ENCODE measurements around the gene CDH13. TPM values are rescaled to one million over a fixed set of nuclear protein-coding genes. Genes with fewer than 3 reads are reported as not detected.

The CDH13 gene
- total RNA-seq, 4 donors from 2014 or later = 5.8 to 36.7 (median 20.4) TPM

GRCh38 chr16:83804366-83804765 lies 1177.6 kb downstream of the CDH13 start:
- Histone ChIP-seq H3K4me3 (no peak overlapping the region), H3K27ac (no peak overlapping the region), H3K36me3 (no peaks in the 10 kb centered on the region), H3K4me1 (peaks cover 9 to 12% of the 10 kb centered on the region in 2 donors), H3K27me3 (no peaks in the 10 kb centered on the region), H3K9me3 (no peaks in the 10 kb centered on the region)
- no peak for DNase-seq
- intact Hi-C loops (cut with DNase I; ENCODE audit: low total_unique reads) (no loop called here), in situ Hi-C loops (cut with MboI; ENCODE audit: low sequenced_read_pairs in 4 of 4) (loop anchor here in 2 of 4 donors (25.0 kb wide), 2 partner anchors 158 to 383 kb away; partner anchors contain the start of genes ADAD2 (in 1 of the 2), NECAB2 (in 1 of the 2), OSGIN1 (in 1 of the 2) and TAF1C (in 1 of the 2))
- no peak for ATAC-seq
- TF ChIP-seq CTCF (IDR thresholded peaks at IDR 0.05 in 4 of 5, conservative IDR thresholded peaks at IDR 0.05 in 1 of 5) (no peak), POLR2A (IDR thresholded peaks at IDR 0.05) (no peak)

- Histone ChIP-seq H3K27me3 (no peaks in the 10 kb centered on the region), H3K36me3 (peaks cover 0 to 12% of the 10 kb centered on the region in 2 donors), H3K27ac (no peak overlapping the region), H3K9me3 (no peaks in the 10 kb centered on the region), H3K4me3 (no peak overlapping the region), H3K4me1 (peaks cover 13 to 16% of the 10 kb centered on the region in 2 donors)
- no peak for ATAC-seq
- in situ Hi-C loops (cut with MboI; ENCODE audit: low sequenced_read_pairs in 4 of 4) (loop anchor here in 2 of 4 donors (25.0 kb wide), 2 partner anchors 156 to 381 kb away; partner anchors contain the start of genes ADAD2 (in 1 of the 2), NECAB2 (in 1 of the 2), OSGIN1 (in 1 of the 2) and TAF1C (in 1 of the 2)), intact Hi-C loops (cut with DNase I; ENCODE audit: low total_unique reads) (loop anchor here (5.0 kb wide), 2 partner anchors 119 to 341 kb away; partner anchors contain the start of genes DNAAF1 and HSDL1)
- DNase-seq = no peak
- TF ChIP-seq CTCF (IDR thresholded peaks at IDR 0.05 in 4 of 5, conservative IDR thresholded peaks at IDR 0.05 in 1 of 5) (no peak), POLR2A (IDR thresholded peaks at IDR 0.05) (no peak)
These were observed 1179.3 kb downstream of the CDH13 start for GRCh38 chr16:83806036-83806435.

- no peak overlapping the region for H3K4me3 ChIP-seq
- H3K27ac ChIP-seq = no peak overlapping the region
- peaks cover 15 to 17% of the 10 kb centered on the region in 2 donors for H3K4me1 ChIP-seq
- intact Hi-C loops (cut with DNase I; ENCODE audit: low total_unique reads) = loop anchor here (5.0 kb wide), 2 partner anchors 119 to 341 kb away; partner anchors contain the start of genes DNAAF1 and HSDL1
- H3K27me3 ChIP-seq = no peaks in the 10 kb centered on the region
- TF ChIP-seq CTCF (IDR thresholded peaks at IDR 0.05 in 4 of 5, conservative IDR thresholded peaks at IDR 0.05 in 1 of 5) (no peak), POLR2A (IDR thresholded peaks at IDR 0.05) (no peak)
- peaks cover 0 to 18% of the 10 kb centered on the region in 2 donors for H3K36me3 ChIP-seq
- in situ Hi-C loops (cut with MboI; ENCODE audit: low sequenced_read_pairs in 4 of 4) = loop anchor here in 2 of 4 donors (25.0 kb wide), 2 partner anchors 156 to 381 kb away; partner anchors contain the start of genes ADAD2 (in 1 of the 2), NECAB2 (in 1 of the 2), OSGIN1 (in 1 of the 2) and TAF1C (in 1 of the 2)
- ATAC-seq = no peak
- DNase-seq = no peak
- no peaks in the 10 kb centered on the region for H3K9me3 ChIP-seq
These were observed 1180.0 kb downstream of the CDH13 start for GRCh38 chr16:83806731-83807130.

GRCh38 chr16:83807327-83807709 lies 1180.5 kb downstream of the CDH13 start:
- DNase-seq = no peak
- Histone ChIP-seq H3K36me3 (peaks cover 0 to 24% of the 10 kb centered on the region in 2 donors), H3K9me3 (no peaks in the 10 kb centered on the region), H3K4me3 (peak overlapping the region; percentile 85 to 96 (median 90)), H3K4me1 (peaks cover 11 to 17% of the 10 kb centered on the region in 2 donors), H3K27ac (peak overlapping the region; percentile 73 to 86 (median 84)), H3K27me3 (no peaks in the 10 kb centered on the region)
- ATAC-seq = no peak
- intact Hi-C loops (cut with DNase I; ENCODE audit: low total_unique reads) (loop anchor here (5.0 kb wide), 2 partner anchors 120 to 340 kb away; partner anchors contain the start of genes DNAAF1 and HSDL1), in situ Hi-C loops (cut with MboI; ENCODE audit: low sequenced_read_pairs in 4 of 4) (loop anchor here in 2 of 4 donors (25.0 kb wide), 2 partner anchors 155 to 380 kb away; partner anchors contain the start of genes ADAD2 (in 1 of the 2), NECAB2 (in 1 of the 2), OSGIN1 (in 1 of the 2) and TAF1C (in 1 of the 2))
- TF ChIP-seq POLR2A (IDR thresholded peaks at IDR 0.05) (no peak), CTCF (IDR thresholded peaks at IDR 0.05 in 4 of 5, conservative IDR thresholded peaks at IDR 0.05 in 1 of 5) (no peak)
